B cell (primary cell): ENCODE results near the gene MTHFD1. TPM values are rescaled to one million over a fixed set of nuclear protein-coding genes. Genes with fewer than 3 reads are reported as not detected.

Experiments
- ATAC-seq: fragments of 200-7000 bp; cut with Tn5 transposase; one replicate; pipeline ENCODE4 v1.10.0; 2021; ENCODE audit warnings: low read depth, mild to moderate bottlenecking, moderate number of reproducible peaks, moderate library complexity
- CTCF ChIA-PET: fragments of 350-600 bp; sonication (Branson Sonifier 250); formaldehyde crosslinking; loops from one replicate; lab custom pipeline; 2021; ENCODE audit warnings: antibody characterized with exemption, inconsistent platforms; lab: Charles Lee
- POLR2A ChIA-PET: fragments of 350-600 bp; sonication (Branson Sonifier 250); formaldehyde crosslinking; loops from one replicate; lab custom pipeline; 2021; ENCODE audit warnings: antibody characterized with exemption; lab: Charles Lee
- DNase-seq: peaks from one replicate; pipeline ENCODE4 v3.0.0; 2013
- H2AFZ ChIP-seq: 2 replicates; pipeline ENCODE4 v1.6.1; 2012; ENCODE audit warnings: mild to moderate bottlenecking, low read depth, low read length; ENCODE audit not compliant: insufficient read depth, poor library complexity, severe bottlenecking
- H3K27ac ChIP-seq, 2 donors: 1 replicate in 1 of 2; 2 replicates in 1 of 2; pipeline ENCODE4 v1.5.1; 2012 to 2013; ENCODE audit warnings: low read length in 2 of 2, mild to moderate bottlenecking in 2 of 2, moderate library complexity in 1 of 2
- H3K27me3 ChIP-seq, 4 experiments: fragments of 200-600 bp in 1 of 4; sonication (generic) in 1 of 4; replicated peaks in 1 of 4; 1 replicate in 2 of 4; 2 replicates in 2 of 4; pipeline versions ENCODE4 v1.6.1 to v1.7.0; 2013 to 2016; ENCODE audit warnings: low read length in 3 of 4, mild to moderate bottlenecking in 2 of 4, mixed read lengths in 1 of 4, moderate library complexity in 1 of 4; ENCODE audit not compliant: insufficient read depth in 4 of 4, control insufficient read depth in 3 of 4; ENCODE audit errors: control extremely low read depth in 1 of 4
- H3K36me3 ChIP-seq, 2 experiments: replicated peaks in 1 of 2; 1 replicate in 1 of 2; 2 replicates in 1 of 2; pipeline versions ENCODE4 v1.6.1 to v1.7.1; 2013; ENCODE audit warnings: low read length in 1 of 2; ENCODE audit not compliant: insufficient read depth in 2 of 2, control insufficient read depth in 1 of 2; ENCODE audit errors: control extremely low read depth in 1 of 2, extremely low read depth in 1 of 2
- H3K4me1 ChIP-seq, 2 donors: fragments of 200-600 bp in 1 of 2; sonication (generic) in 1 of 2; 1 replicate in 1 of 2; 2 replicates in 1 of 2; pipeline versions ENCODE4 v1.5.1 to v1.6.1; 2013 to 2017; ENCODE audit warnings: low read length in 2 of 2; ENCODE audit not compliant: control insufficient read depth in 2 of 2, insufficient read depth in 2 of 2
- H3K4me2 ChIP-seq: replicated peaks from 2 replicates; pipeline ENCODE3; 2012; ENCODE audit warnings: mild to moderate bottlenecking, low read depth, low read length; ENCODE audit not compliant: poor library complexity, severe bottlenecking
- H3K4me3 ChIP-seq, 5 experiments: fragments of 200-600 bp in 1 of 5; sonication (generic) in 1 of 5; 1 replicate in 3 of 5; 2 replicates in 2 of 5; pipeline versions ENCODE4 v1.5.1 to v1.7.0; 2011 to 2016; ENCODE audit warnings: low read length in 4 of 5, mild to moderate bottlenecking in 4 of 5, low read depth in 2 of 5, control low read depth in 1 of 5, moderate library complexity in 1 of 5; ENCODE audit not compliant: insufficient read depth in 1 of 5; ENCODE audit errors: control extremely low read depth in 1 of 5, extremely low read depth in 1 of 5
- H3K79me2 ChIP-seq: fragments of 200-600 bp; sonication (generic); one replicate; pipeline ENCODE4 v1.6.0; 2016; ENCODE audit warnings: low read length; ENCODE audit not compliant: control insufficient read depth, insufficient read depth
- H3K9ac ChIP-seq: fragments of 200-600 bp; sonication (generic); 2 replicates; pipeline ENCODE4 v1.6.1; 2017; ENCODE audit warnings: mild to moderate bottlenecking, low read length, moderate library complexity
- H3K9me3 ChIP-seq, 3 donors: one replicate each; pipeline versions ENCODE4 v1.6.1 to v1.7.1; 2013; ENCODE audit warnings: low read length in 2 of 3; ENCODE audit not compliant: control insufficient read depth in 2 of 3, insufficient read depth in 1 of 3; ENCODE audit errors: control extremely low read depth in 1 of 3
- H4K20me1 ChIP-seq: 2 replicates; pipeline ENCODE4 v1.6.0; 2012; ENCODE audit warnings: mild to moderate bottlenecking, low read length; ENCODE audit not compliant: insufficient read depth, control insufficient read depth, poor library complexity, severe bottlenecking
- H3K27ac Mint-ChIP-seq: one replicate; pipeline ENCODE4 v1.8.0; 2021; ENCODE audit warnings: mixed read lengths
- H3K27me3 Mint-ChIP-seq: one replicate; pipeline ENCODE4 v1.8.0; 2021; ENCODE audit warnings: mixed read lengths
- H3K4me1 Mint-ChIP-seq: one replicate; pipeline ENCODE4 v1.8.0; 2021; ENCODE audit warnings: mixed read lengths
- H3K4me3 Mint-ChIP-seq: one replicate; pipeline ENCODE4 v1.8.0; 2021; ENCODE audit warnings: mixed read lengths
- H3K9me3 Mint-ChIP-seq: one replicate; pipeline ENCODE4 v1.8.0; 2022; ENCODE audit warnings: mixed read lengths; ENCODE audit not compliant: insufficient read depth
- EZH2 ChIP-seq: IDR thresholded peaks from 2 replicates; pipeline ENCODE4 v1.6.1; 2012; ENCODE audit warnings: borderline replicate concordance, low read depth, mild to moderate bottlenecking, moderate library complexity, low read length; ENCODE audit not compliant: insufficient read depth, poor library complexity, severe bottlenecking
- WGBS: methylation state at CpG from one replicate; pipeline ENCODE4 v1.1.5; 2013; ENCODE audit warnings: missing lambda C conversion rate; ENCODE audit not compliant: insufficient coverage; 5-methylcytosine and 5-hydroxymethylcytosine counted together
- intact Hi-C: fragments of 100-400 bp; cut with micrococcal nuclease; formaldehyde crosslinking; loops from one replicate; pipeline ENCODE4 v1.10.0; 2022
- polyA plus RNA-seq: library from polyadenylated mRNA; depleted of rRNA; stranded (reverse); fragments of >200 nt; gene quantifications from 2 replicates; pipeline ENCODE4 v1.2.3, GENCODE V29; 2012
- total RNA-seq, 2 donors: library from RNA; stranded (reverse); fragments of 120-200 nt in 1 of 2; gene quantifications; 1 replicate in 1 of 2; 2 replicates in 1 of 2; pipeline versions ENCODE4 v1.2.3 to v1.2.4, GENCODE V29; 2013 to 2022
- TF ChIP-seq, protein P1 (sequence below): fragments of 200-600 bp; IDR thresholded peaks from one replicate; pipeline ENCODE4 v1.8.0; 2022; ENCODE audit warnings: antibody characterized with exemption, mild to moderate bottlenecking

MTHFD1 gene
- total and polyA plus RNA-seq, 2 donors (not counting 1 experiment from before 2014, with no cell fraction given): 32.3 to 51.3 TPM

DNA sequence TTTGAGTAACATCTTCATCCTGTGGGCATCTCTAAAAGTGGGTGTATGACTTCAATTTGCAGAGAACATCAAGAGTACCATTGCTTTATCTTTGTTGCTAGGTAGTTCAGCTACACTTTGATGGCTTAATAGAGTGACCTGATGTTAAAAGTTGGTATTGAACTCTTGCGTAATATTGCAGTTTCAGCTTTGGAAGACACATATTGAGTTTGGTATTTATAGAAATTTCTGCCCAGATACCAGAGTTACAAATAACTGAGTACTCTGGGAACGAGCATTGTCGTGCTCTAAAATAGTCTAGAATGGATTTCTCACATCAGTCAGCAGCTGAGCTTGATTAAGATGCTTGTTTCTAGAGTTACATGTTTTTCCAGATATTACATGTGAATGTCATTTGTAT lies 52.3 kb downstream of the MTHFD1 start:
- no peak for TF ChIP-seq EZH2
- TF ChIP-seq, protein P1, sequence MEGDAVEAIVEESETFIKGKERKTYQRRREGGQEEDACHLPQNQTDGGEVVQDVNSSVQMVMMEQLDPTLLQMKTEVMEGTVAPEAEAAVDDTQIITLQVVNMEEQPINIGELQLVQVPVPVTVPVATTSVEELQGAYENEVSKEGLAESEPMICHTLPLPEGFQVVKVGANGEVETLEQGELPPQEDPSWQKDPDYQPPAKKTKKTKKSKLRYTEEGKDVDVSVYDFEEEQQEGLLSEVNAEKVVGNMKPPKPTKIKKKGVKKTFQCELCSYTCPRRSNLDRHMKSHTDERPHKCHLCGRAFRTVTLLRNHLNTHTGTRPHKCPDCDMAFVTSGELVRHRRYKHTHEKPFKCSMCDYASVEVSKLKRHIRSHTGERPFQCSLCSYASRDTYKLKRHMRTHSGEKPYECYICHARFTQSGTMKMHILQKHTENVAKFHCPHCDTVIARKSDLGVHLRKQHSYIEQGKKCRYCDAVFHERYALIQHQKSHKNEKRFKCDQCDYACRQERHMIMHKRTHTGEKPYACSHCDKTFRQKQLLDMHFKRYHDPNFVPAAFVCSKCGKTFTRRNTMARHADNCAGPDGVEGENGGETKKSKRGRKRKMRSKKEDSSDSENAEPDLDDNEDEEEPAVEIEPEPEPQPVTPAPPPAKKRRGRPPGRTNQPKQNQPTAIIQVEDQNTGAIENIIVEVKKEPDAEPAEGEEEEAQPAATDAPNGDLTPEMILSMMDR: no peak
- no peaks in the 10 kb centered on the region for H4K20me1 ChIP-seq
- no peaks in the 10 kb centered on the region for H3K9me3 Mint-ChIP-seq
- no CpG with 5 or more reads among the region's 3 CpGs for WGBS
- H3K4me2 ChIP-seq: no peak overlapping the region
- CTCF ChIA-PET: interaction anchor here (0.7 to 2.1 kb wide), 3 partner anchors 11 to 38 kb away, joined by 3 to 8 read pairs (median 4); no protein-coding TSS in a partner anchor
- ATAC-seq: no peak
- peaks cover 32 to 70% of the 10 kb centered on the region in 2 experiments for H3K36me3 ChIP-seq
- no peaks in the 10 kb centered on the region for H3K9me3 ChIP-seq
- intact Hi-C loops: no loop called here
- H2AFZ ChIP-seq: no peak overlapping the region
- no peak overlapping the region for H3K9ac ChIP-seq
- peaks cover 14 to 18% of the 10 kb centered on the region in 2 donors for H3K4me1 ChIP-seq
- no peaks in the 10 kb centered on the region for H3K79me2 ChIP-seq
- H3K4me3 ChIP-seq: no peak overlapping the region
- peaks cover 21% of the 10 kb centered on the region for H3K4me1 Mint-ChIP-seq
- no peak overlapping the region for H3K4me3 Mint-ChIP-seq
- no peaks in the 10 kb centered on the region for H3K27me3 ChIP-seq
- POLR2A ChIA-PET: no interaction called here
- no peaks in the 10 kb centered on the region for H3K27me3 Mint-ChIP-seq
- DNase-seq: no peak
- no peak overlapping the region for H3K27ac ChIP-seq
- no peak overlapping the region for H3K27ac Mint-ChIP-seq

DNA sequence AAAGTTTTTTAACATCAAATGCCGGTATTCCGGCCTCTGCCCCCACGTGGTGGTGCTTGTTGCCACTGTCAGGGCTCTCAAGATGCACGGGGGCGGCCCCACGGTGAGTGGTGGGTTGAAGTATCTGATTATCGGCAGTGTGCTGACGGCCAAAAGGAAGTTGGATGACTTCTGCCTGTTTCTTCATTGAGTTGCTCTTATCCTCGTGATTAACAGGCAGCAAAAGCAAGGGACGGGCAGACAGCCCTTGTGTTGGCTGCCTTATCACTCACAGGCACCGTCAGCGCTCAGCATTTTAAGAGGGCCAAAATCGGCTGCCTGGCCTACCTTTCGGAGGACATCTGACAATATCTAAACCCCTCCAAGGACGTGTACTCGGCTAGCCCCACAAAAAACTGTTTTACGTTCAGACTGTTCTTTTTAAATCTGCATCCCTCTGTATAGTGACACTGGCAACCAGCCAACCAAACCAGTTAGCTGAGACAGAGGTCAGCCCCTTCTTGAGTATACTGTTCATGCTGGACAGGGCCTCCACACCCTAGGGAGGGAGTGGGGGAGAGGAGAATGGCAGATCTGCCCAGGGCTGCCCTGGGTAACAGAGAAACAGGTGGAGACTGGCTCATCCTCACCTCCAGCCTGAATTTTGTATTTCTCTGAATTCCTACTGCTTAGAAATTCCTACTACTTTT lies 54.3 kb downstream of the MTHFD1 start:
- H2AFZ ChIP-seq: no peak overlapping the region
- intact Hi-C loops: no loop called here
- no peaks in the 10 kb centered on the region for H3K27me3 ChIP-seq
- no peak overlapping the region for H3K27ac ChIP-seq
- H3K9me3 Mint-ChIP-seq: no peaks in the 10 kb centered on the region
- H3K27me3 Mint-ChIP-seq: no peaks in the 10 kb centered on the region
- no peak overlapping the region for H3K4me2 ChIP-seq
- peaks cover 30% of the 10 kb centered on the region for H3K4me1 Mint-ChIP-seq
- no peak for DNase-seq
- peaks cover 25 to 55% of the 10 kb centered on the region in 2 experiments for H3K36me3 ChIP-seq
- H4K20me1 ChIP-seq: no peaks in the 10 kb centered on the region
- no peaks in the 10 kb centered on the region for H3K9me3 ChIP-seq
- WGBS: 94% methylated on average over 17 of the region's 17 CpGs
- no peak overlapping the region for H3K4me3 ChIP-seq
- H3K79me2 ChIP-seq: no peaks in the 10 kb centered on the region
- H3K4me3 Mint-ChIP-seq: no peak overlapping the region
- no peak overlapping the region for H3K27ac Mint-ChIP-seq
- CTCF ChIA-PET: interaction anchor here (0.9 to 1.0 kb wide), 2 partner anchors 12 to 37 kb away, joined by 3 to 4 read pairs; no protein-coding TSS in a partner anchor
- peaks cover 22 to 28% of the 10 kb centered on the region in 2 donors for H3K4me1 ChIP-seq
- POLR2A ChIA-PET: no interaction called here
- ATAC-seq: no peak
- TF ChIP-seq EZH2: no peak
- TF ChIP-seq, protein P1: no peak
- H3K9ac ChIP-seq: no peak overlapping the region
